Stomach smooth muscle (tissue), 2 donors: ENCODE measurements around the gene ZNF595.
A peak's percentile ranks its signal among the peaks of the same experiment; 100 is the strongest.

Experiments
- H3K27ac ChIP-seq: one replicate; pipeline ENCODE4 v1.7.0; 2013; ENCODE audit warnings: mild to moderate bottlenecking, low read length, inconsistent platforms
- H3K27me3 ChIP-seq, 2 donors: one replicate each; pipeline ENCODE4 v1.7.0; 2013; ENCODE audit warnings: low read length in 2 of 2; ENCODE audit not compliant: insufficient read depth in 2 of 2, control insufficient read depth in 1 of 2
- H3K36me3 ChIP-seq, 2 donors: one replicate each; pipeline ENCODE4 v1.7.0; 2013; ENCODE audit warnings: low read length in 2 of 2; ENCODE audit not compliant: control insufficient read depth in 2 of 2, insufficient read depth in 2 of 2
- H3K4me1 ChIP-seq: one replicate; pipeline ENCODE4 v1.7.0; 2013; ENCODE audit warnings: low read length; ENCODE audit not compliant: control insufficient read depth, insufficient read depth
- H3K4me3 ChIP-seq, 2 donors: one replicate each; pipeline ENCODE4 v1.7.0; 2013; ENCODE audit warnings: low read length in 2 of 2
- H3K9ac ChIP-seq, 2 donors: one replicate each; pipeline ENCODE4 v1.7.0; 2013; ENCODE audit warnings: low read length in 2 of 2, mild to moderate bottlenecking in 1 of 2
- H3K9me3 ChIP-seq, 2 donors: one replicate each; pipeline ENCODE4 v1.7.0; 2013; ENCODE audit warnings: low read length in 2 of 2; ENCODE audit not compliant: control insufficient read depth in 2 of 2
- donor health status: healthy.
- donor health status: Pancreatic carcinoma.

Gene ZNF595

DNA sequence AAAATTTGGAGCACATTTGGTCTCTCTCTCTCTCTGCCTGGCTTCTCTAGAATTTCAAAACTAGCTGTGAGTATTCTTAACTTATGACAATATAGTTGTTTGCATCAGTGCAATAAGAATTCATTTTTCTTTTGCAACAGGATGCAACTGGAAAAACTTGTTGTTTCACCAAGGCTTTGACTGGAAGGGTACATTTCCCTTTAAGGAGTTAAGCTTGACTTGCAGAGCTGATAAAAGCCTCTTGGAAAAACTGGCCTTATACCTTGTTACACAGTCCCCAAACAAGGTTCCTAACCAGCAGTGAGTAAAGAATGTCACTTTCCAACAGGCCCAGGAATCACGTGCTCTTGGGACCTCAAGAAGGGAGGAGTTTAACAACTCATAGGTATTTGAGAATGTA is 45.3 kb downstream of the ZNF595 start:
- Histone ChIP-seq H3K27me3 (peaks cover 0 to 2% of the 10 kb centered on the region in 2 donors), H3K27ac (no peak overlapping the region), H3K9ac (no peak overlapping the region), H3K4me1 (no peaks in the 10 kb centered on the region), H3K9me3 (peaks cover 30 to 33% of the 10 kb centered on the region in 2 donors), H3K36me3 (no peaks in the 10 kb centered on the region), H3K4me3 (no peak overlapping the region)

GRCh38 chr4:99863-100262 is 46.7 kb downstream of the ZNF595 start:
- peaks cover 0 to 2% of the 10 kb centered on the region in 2 donors for H3K27me3 ChIP-seq
- no peak overlapping the region for H3K27ac ChIP-seq
- H3K36me3 ChIP-seq, result no peaks in the 10 kb centered on the region
- peak overlapping the region in 1 of 2 donors; percentile 48 for H3K4me3 ChIP-seq
- H3K9ac ChIP-seq, result no peak overlapping the region
- H3K4me1 ChIP-seq, result no peaks in the 10 kb centered on the region
- peaks cover 20 to 21% of the 10 kb centered on the region in 2 donors for H3K9me3 ChIP-seq

- H3K9ac ChIP-seq, result no peak overlapping the region
- H3K4me3 ChIP-seq, result peak overlapping the region; percentile 34 to 69
- H3K9me3 ChIP-seq, result peaks cover 3 to 9% of the 10 kb centered on the region in 2 donors
- no peaks in the 10 kb centered on the region for H3K36me3 ChIP-seq
- H3K27ac ChIP-seq, result no peak overlapping the region
- peaks cover 9% of the 10 kb centered on the region for H3K4me1 ChIP-seq
- peaks cover 41 to 44% of the 10 kb centered on the region in 2 donors for H3K27me3 ChIP-seq
Measured at GRCh38 chr4:107083-107443, 53.9 kb downstream of the ZNF595 start.

- Histone ChIP-seq H3K4me1 (peaks cover 9% of the 10 kb centered on the region), H3K27ac (no peak overlapping the region), H3K9ac (no peak overlapping the region), H3K27me3 (peaks cover 41 to 44% of the 10 kb centered on the region in 2 donors), H3K36me3 (no peaks in the 10 kb centered on the region), H3K9me3 (peaks cover 3 to 5% of the 10 kb centered on the region in 2 donors), H3K4me3 (peak overlapping the region; percentile 50 to 69)
Measured at GRCh38 chr4:107444-108429, 54.6 kb downstream of the ZNF595 start.

DNA sequence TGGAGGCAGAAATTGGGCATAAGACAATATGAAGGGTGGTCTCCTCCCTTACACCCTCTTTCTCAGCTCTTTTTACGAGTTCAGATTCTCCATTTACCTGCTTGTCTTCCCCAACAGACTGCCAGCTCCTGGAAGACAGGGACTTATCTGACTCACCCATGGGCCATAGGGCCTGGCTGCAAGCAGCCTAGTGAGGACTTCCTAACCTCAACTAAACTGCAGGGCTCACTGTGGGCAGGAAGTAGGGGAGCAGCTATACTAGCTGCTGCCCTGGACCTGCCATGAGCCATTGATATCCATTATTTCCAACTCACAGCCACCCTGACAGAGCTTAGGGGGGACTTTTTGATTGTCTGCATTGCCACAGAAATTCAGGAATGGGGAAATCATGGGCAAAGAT is 59.6 kb downstream of the ZNF595 start:
- H3K36me3 ChIP-seq, result no peaks in the 10 kb centered on the region
- H3K27ac ChIP-seq, result no peak overlapping the region
- H3K9me3 ChIP-seq, result peaks cover 0 to 3% of the 10 kb centered on the region in 2 donors
- H3K4me1 ChIP-seq, result peaks cover 5% of the 10 kb centered on the region
- peaks cover 22 to 33% of the 10 kb centered on the region in 2 donors for H3K27me3 ChIP-seq
- H3K9ac ChIP-seq, result no peak overlapping the region
- H3K4me3 ChIP-seq, result no peak overlapping the region

- H3K9ac ChIP-seq, result no peak overlapping the region
Measured at GRCh38 chr4:113732-114131, 60.6 kb downstream of the ZNF595 start.

GRCh38 chr4:114149-114548 is 61.0 kb downstream of the ZNF595 start:
- Histone ChIP-seq H3K4me1 (no peaks in the 10 kb centered on the region), H3K9me3 (peaks cover 0 to 3% of the 10 kb centered on the region in 2 donors), H3K27me3 (peaks cover 8 to 20% of the 10 kb centered on the region in 2 donors), H3K9ac (no peak overlapping the region), H3K27ac (no peak overlapping the region), H3K36me3 (no peaks in the 10 kb centered on the region), H3K4me3 (no peak overlapping the region)

More at GRCh38 chr4:113732-114131, 60.6 kb downstream of the ZNF595 start:
- Histone ChIP-seq H3K4me1 (no peaks in the 10 kb centered on the region), H3K36me3 (no peaks in the 10 kb centered on the region), H3K4me3 (no peak overlapping the region), H3K9me3 (peaks cover 0 to 3% of the 10 kb centered on the region in 2 donors), H3K27ac (no peak overlapping the region), H3K27me3 (peaks cover 12 to 25% of the 10 kb centered on the region in 2 donors)

DNA sequence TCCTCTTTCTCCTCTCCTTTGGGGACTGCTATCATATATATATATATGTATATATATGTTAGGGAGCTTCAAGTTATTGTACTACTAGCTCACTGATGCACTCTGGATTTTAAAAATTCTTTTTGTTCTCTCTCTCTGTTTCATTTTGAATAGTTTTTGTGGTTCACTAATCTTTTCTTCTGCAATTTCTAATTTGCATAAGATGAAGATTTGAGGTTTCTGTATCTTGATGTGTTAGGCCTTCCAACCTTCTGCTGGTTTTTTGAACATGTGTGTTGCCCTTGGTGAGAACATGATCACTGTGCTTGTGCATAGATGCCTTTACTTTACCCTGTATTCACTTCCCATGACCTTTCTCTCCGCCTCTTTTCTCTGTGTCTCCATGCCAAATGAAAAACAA is 63.4 kb downstream of the ZNF595 start:
- Histone ChIP-seq H3K36me3 (no peaks in the 10 kb centered on the region), H3K27ac (no peak overlapping the region), H3K4me1 (no peaks in the 10 kb centered on the region), H3K9ac (no peak overlapping the region), H3K9me3 (peaks cover 0 to 3% of the 10 kb centered on the region in 2 donors), H3K27me3 (peaks cover 0 to 7% of the 10 kb centered on the region in 2 donors), H3K4me3 (no peak overlapping the region)

DNA sequence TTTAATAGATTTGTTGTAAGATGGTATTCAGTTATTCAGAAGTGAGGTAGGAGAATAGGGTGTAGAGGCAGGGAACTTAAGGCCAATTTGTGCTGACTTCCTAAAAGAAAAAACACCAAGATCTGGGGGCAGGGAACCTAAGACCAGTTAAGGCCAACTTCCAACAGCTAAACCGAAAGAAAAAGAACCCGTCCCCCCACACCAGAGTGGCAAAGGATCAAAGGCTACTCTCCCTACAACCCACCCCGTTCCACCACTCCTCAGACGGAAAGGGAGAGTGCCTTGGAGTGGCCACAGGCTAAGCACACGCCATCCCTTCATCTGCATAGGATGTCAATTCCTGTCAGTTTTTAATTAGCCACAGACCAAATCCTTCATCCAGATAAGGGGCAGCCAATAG is 67.5 kb downstream of the ZNF595 start:
- peaks cover 0 to 3% of the 10 kb centered on the region in 2 donors for H3K9me3 ChIP-seq
- H3K36me3 ChIP-seq, result no peaks in the 10 kb centered on the region
- no peaks in the 10 kb centered on the region for H3K27me3 ChIP-seq
- no peak overlapping the region for H3K4me3 ChIP-seq
- H3K27ac ChIP-seq, result no peak overlapping the region
- peaks cover 4% of the 10 kb centered on the region for H3K4me1 ChIP-seq
- H3K9ac ChIP-seq, result no peak overlapping the region

- Histone ChIP-seq H3K4me3 (no peak overlapping the region), H3K27ac (no peak overlapping the region)
Measured at GRCh38 chr4:121408-122084, 68.4 kb downstream of the ZNF595 start.

More at GRCh38 chr4:121408-122084, 68.4 kb downstream of the ZNF595 start:
- H3K36me3 ChIP-seq, result no peaks in the 10 kb centered on the region
- H3K27me3 ChIP-seq, result no peaks in the 10 kb centered on the region
- H3K9ac ChIP-seq, result no peak overlapping the region
- H3K9me3 ChIP-seq, result peaks cover 0 to 2% of the 10 kb centered on the region in 2 donors
- peaks cover 9% of the 10 kb centered on the region for H3K4me1 ChIP-seq
